Peyer's patch (tissue), 4 donors: ENCODE results near the gene ARHGAP27.
A peak's percentile ranks its signal among the peaks of the same experiment; 100 is the strongest.

ENCODE experiments used
- CTCF ChIP-seq, 6 experiments: fragments of 450-650 bp in 4 of 6; fragments of 200-600 bp in 2 of 6; sonication (generic) in 1 of 6; IDR thresholded peaks; one replicate each; pipeline ENCODE4 v1.5.1; 2017 to 2019; ENCODE audit warnings: antibody characterized with exemption in 6 of 6, mild to moderate bottlenecking in 3 of 6, moderate library complexity in 1 of 6
- POLR2A ChIP-seq, 2 donors: fragments of 450-650 bp; IDR thresholded peaks; one replicate each; pipeline ENCODE4 v1.5.1; 2017; ENCODE audit warnings: antibody characterized with exemption in 2 of 2, mild to moderate bottlenecking in 2 of 2, moderate library complexity in 2 of 2

- TF ChIP-seq CTCF (IDR thresholded peaks at IDR 0.05): no peak
- TF ChIP-seq POLR2A (IDR thresholded peaks at IDR 0.05): peak; percentile 39 to 74
These were observed 17.4 kb downstream of the ARHGAP27 start for GRCh38 chr17:45414990-45415881.
